Hepatocyte (in vitro differentiated cells): ENCODE measurements around the gene LGALS3BP.

Experiments
- EZH2 ChIP-seq: fragments of 200-600 bp; sonication (generic); IDR thresholded peaks from 2 replicates; pipeline ENCODE4 v1.6.1; 2016; ENCODE audit warnings: antibody characterized with exemption, mild to moderate bottlenecking, borderline replicate concordance
- EZH2phosphoT487 ChIP-seq: fragments of 200-600 bp; sonication (generic); IDR thresholded peaks from one replicate; pipeline ENCODE4 v1.6.1; 2018; ENCODE audit warnings: antibody characterized with exemption, mild to moderate bottlenecking, low read depth, moderate library complexity; ENCODE audit not compliant: unreplicated experiment, severe bottlenecking
- TF ChIP-seq, protein P1 (sequence below): fragments of 200-600 bp; sonication (generic); IDR thresholded peaks from 2 replicates; pipeline ENCODE4 v1.5.1; 2016; ENCODE audit warnings: antibody characterized with exemption, mild to moderate bottlenecking; ENCODE audit not compliant: poor library complexity

DNA sequence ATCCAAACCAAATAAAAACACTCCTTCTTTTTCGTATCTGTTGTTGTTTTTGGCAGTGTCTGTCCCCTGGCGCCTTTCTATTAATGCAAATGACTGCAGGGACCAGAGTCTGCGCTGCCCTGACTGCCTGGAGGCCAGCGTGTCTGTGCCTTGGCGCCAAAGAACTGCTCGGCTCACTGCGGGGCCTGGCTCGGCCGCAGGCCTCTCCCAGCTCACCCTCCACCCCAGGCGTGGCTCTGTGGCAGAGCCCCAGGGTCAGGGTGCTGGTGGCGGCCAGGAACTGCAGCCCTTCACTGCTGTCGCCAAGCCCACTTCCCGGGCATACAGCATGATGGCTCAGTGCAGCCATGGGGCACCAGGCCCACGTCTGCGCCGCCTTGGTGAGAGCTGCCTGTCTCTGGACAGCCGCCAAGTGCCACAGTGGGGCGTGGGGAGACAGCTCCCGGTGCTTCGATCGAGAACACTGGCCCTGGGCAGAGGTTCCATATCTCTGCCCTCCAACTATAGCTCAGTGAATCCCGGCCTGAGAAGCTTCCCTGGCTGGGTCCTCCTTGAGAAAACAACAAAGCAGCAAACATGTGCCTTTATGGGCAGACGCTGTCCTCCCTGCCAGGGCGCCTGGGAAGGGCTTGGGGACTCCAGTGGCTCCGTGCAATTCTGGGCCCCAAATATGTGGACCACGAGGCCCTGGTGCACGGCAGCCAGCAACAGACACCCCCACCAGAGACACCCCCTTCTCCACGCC lies 18.8 kb upstream of the LGALS3BP start:
- TF ChIP-seq, protein P1, sequence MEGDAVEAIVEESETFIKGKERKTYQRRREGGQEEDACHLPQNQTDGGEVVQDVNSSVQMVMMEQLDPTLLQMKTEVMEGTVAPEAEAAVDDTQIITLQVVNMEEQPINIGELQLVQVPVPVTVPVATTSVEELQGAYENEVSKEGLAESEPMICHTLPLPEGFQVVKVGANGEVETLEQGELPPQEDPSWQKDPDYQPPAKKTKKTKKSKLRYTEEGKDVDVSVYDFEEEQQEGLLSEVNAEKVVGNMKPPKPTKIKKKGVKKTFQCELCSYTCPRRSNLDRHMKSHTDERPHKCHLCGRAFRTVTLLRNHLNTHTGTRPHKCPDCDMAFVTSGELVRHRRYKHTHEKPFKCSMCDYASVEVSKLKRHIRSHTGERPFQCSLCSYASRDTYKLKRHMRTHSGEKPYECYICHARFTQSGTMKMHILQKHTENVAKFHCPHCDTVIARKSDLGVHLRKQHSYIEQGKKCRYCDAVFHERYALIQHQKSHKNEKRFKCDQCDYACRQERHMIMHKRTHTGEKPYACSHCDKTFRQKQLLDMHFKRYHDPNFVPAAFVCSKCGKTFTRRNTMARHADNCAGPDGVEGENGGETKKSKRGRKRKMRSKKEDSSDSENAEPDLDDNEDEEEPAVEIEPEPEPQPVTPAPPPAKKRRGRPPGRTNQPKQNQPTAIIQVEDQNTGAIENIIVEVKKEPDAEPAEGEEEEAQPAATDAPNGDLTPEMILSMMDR, result no peak
- TF ChIP-seq EZH2phosphoT487, result no peak
- no peak for TF ChIP-seq EZH2
